GM12878 (cell line): Measurements from ENCODE around the gene PIGU. TPM values are rescaled to one million over a fixed set of nuclear protein-coding genes. Genes with fewer than 3 reads are reported as not detected.

Experiments used
- ATAC-seq: fragments of 200-7000 bp; cut with Tn5 transposase; 3 replicates; pipeline ENCODE4 v1.9.1; 2020; ENCODE audit warnings: mild to moderate bottlenecking, moderate library complexity
- BruUV-seq: library from RNA; stranded (reverse); fragments of 400-500 nt; replicated peaks from 2 replicates; lab custom pipeline; 2021; lab: Mats Ljungman, UMichigan
- CTCF ChIA-PET: fragments of 300-600 bp; sonication (Branson Sonifier 250); formaldehyde crosslinking; extraction: SDS; loops from one replicate; lab custom pipeline; 2021; ENCODE audit warnings: inconsistent platforms; lab: Yijun Ruan, JAX
- POLR2A ChIA-PET: fragments of 350-600 bp; formaldehyde crosslinking; extraction: SDS; loops from one replicate; lab custom pipeline; 2021; ENCODE audit warnings: inconsistent platforms; lab: Charles Lee
- RAD21 ChIA-PET: fragments of 300-600 bp; sonication (Branson Sonifier 250); formaldehyde crosslinking; loops from one replicate; lab custom pipeline; 2023; ENCODE audit warnings: antibody characterized with exemption; ENCODE audit not compliant: unreplicated experiment; lab: Charles Lee
- SMC1A ChIA-PET: fragments of 300-600 bp; sonication (Branson Sonifier 250); formaldehyde crosslinking; loops from one replicate; lab custom pipeline; 2023; ENCODE audit not compliant: unreplicated experiment, uncharacterized antibody; lab: Charles Lee
- DNase-seq: peaks from one replicate; pipeline ENCODE4 v3.0.0-alpha.2; 2011; ENCODE audit warnings: low read depth, low spot score
- FAIRE-seq: peaks from 3 replicates; lab custom pipeline; 2011; peaks lifted over from hg19 to GRCh38; lab: Jason Lieb, UNC
- H2AFZ ChIP-seq: 2 replicates; pipeline ENCODE4 v1.6.0; 2011; ENCODE audit warnings: low read depth, low read length, control low read depth; ENCODE audit not compliant: control insufficient read depth
- H3K27ac ChIP-seq: 2 replicates; pipeline ENCODE4 v1.5.1; 2011; ENCODE audit warnings: control low read depth; ENCODE audit not compliant: control insufficient read depth, insufficient read depth
- H3K27me3 ChIP-seq, 2 experiments: replicated peaks in 1 of 2; 2 replicates each; pipeline versions ENCODE4 v1.6.0 to v1.6.1; 2011; ENCODE audit warnings: low read length in 1 of 2; ENCODE audit not compliant: control insufficient read depth in 2 of 2, insufficient read depth in 2 of 2
- H3K36me3 ChIP-seq, 2 experiments: 2 replicates each; pipeline ENCODE4 v1.5.1; 2011; ENCODE audit warnings: low read length in 1 of 2; ENCODE audit not compliant: control insufficient read depth in 2 of 2, insufficient read depth in 2 of 2
- H3K4me1 ChIP-seq: 2 replicates; pipeline ENCODE4 v1.6.1; 2011; ENCODE audit warnings: mild to moderate bottlenecking, low read length, moderate library complexity, mixed read lengths; ENCODE audit not compliant: control insufficient read depth, insufficient read depth
- H3K4me2 ChIP-seq: 2 replicates; pipeline ENCODE4 v1.6.0; 2011; ENCODE audit warnings: control low read depth; ENCODE audit not compliant: control insufficient read depth, insufficient read depth
- H3K4me3 ChIP-seq: fragments of 200-600 bp; sonication (generic); 2 replicates; pipeline ENCODE4 v1.5.1; 2016
- H3K79me2 ChIP-seq: 2 replicates; pipeline ENCODE4 v1.6.0; 2011; ENCODE audit warnings: low read length; ENCODE audit not compliant: control insufficient read depth, insufficient read depth
- H3K9ac ChIP-seq: 2 replicates; pipeline ENCODE4 v1.8.0; 2011; ENCODE audit warnings: low read length, control low read depth, mixed read lengths; ENCODE audit not compliant: control insufficient read depth, insufficient read depth
- H3K9me3 ChIP-seq: replicated peaks from 3 replicates; pipeline ENCODE4 v1.5.1; 2011; ENCODE audit warnings: mild to moderate bottlenecking, low read length; ENCODE audit not compliant: control insufficient read depth, insufficient read depth
- H4K20me1 ChIP-seq: 2 replicates; pipeline ENCODE4 v1.6.0; 2011; ENCODE audit not compliant: control insufficient read depth, insufficient read depth
- TAF1 ChIP-seq: IDR thresholded peaks from 2 replicates; pipeline ENCODE4 v1.6.1; 2011; ENCODE audit warnings: mild to moderate bottlenecking, low read depth, low read length, borderline replicate concordance
- WGBS: methylation state at CpG from one replicate; pipeline ENCODE4 v1.1.6; 2016; ENCODE audit warnings: low lambda C conversion rate; ENCODE audit not compliant: insufficient replicate concordance, insufficient coverage; ENCODE audit errors: missing lambda C conversion rate; 5-methylcytosine and 5-hydroxymethylcytosine counted together
- in situ Hi-C: fragments of 300-500 bp; cut with MboI; formaldehyde crosslinking; loops from 9 replicates; pipeline ENCODE4 v1.14.3; 2018; ENCODE audit warnings: mixed read lengths
- intact Hi-C: fragments of 100-400 bp; cut with micrococcal nuclease; formaldehyde crosslinking; loops from one replicate; pipeline ENCODE4 v1.14.2; 2022; ENCODE audit not compliant: unreplicated experiment
- polyA plus RNA-seq, 11 experiments: library from polyadenylated mRNA; depleted of rRNA in 4 of 11; unstranded in 6 of 11; stranded (reverse) in 5 of 11; fragments of >200 nt; fragmentation: Nextera tagmentation in 4 of 11; fragmentation: Illumina TruSeq in 1 of 11; extraction: Ambion mirVana in 4 of 11; extraction: Trizol in 1 of 11; gene quantifications; 1 replicate in 1 of 11; 2 replicates in 10 of 11; pipeline versions ENCODE4 v1.2.1 to v1.2.3, GENCODE V29; 2011 to 2016; ENCODE audit warnings: inconsistent platforms in 2 of 11, missing spikeins in 2 of 11, low read depth in 1 of 11
- total RNA-seq, 4 experiments: library from RNA; depleted of rRNA in 3 of 4; stranded (reverse); fragments of >200 nt in 3 of 4; fragmentation: Illumina TruSeq in 1 of 4; extraction: Trizol in 1 of 4; gene quantifications; 2 replicates each; pipeline versions ENCODE4 v1.2.1 to v1.2.3, GENCODE V29; 2013 to 2021
- TF ChIP-seq, protein P1 (sequence below): IDR thresholded peaks from 2 replicates; pipeline ENCODE4 v1.6.1; 2012; ENCODE audit warnings: improper control_type of control experiment, low read depth, low read length; ENCODE audit not compliant: insufficient replicate concordance
- TF ChIP-seq, protein P2 (sequence below): IDR thresholded peaks from 2 replicates; pipeline ENCODE4 v1.6.1; 2012; ENCODE audit warnings: low read depth, low read length, improper control_type of control experiment

Gene PIGU
- total and polyA plus RNA-seq, 10 of the 15 experiments (the other 5 are each of a cell fraction or from before 2014, with no cell fraction given), result 4.1 to 88.2 (median 25.0) TPM

DNA sequence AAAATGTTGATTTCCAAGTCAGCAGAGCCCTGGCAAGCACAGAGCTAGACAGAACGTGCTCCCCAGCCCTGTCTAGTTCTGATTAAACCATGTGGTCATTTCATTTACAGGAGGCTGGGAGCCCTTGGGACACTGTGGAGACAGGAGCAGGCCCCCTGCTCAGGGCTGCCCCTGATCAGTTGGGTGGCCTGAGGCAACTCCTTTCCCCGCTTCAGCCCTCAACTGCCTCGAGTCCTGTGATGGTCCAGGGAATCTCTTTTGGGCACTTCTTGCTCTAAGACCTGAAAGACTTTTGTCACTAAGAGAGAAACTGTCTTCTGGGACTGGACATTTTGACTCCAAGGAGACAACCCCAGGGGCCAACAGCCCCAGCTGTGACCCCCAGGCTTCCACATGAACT is 147.2 kb downstream of the PIGU start (continued):
- TF ChIP-seq, protein P1, sequence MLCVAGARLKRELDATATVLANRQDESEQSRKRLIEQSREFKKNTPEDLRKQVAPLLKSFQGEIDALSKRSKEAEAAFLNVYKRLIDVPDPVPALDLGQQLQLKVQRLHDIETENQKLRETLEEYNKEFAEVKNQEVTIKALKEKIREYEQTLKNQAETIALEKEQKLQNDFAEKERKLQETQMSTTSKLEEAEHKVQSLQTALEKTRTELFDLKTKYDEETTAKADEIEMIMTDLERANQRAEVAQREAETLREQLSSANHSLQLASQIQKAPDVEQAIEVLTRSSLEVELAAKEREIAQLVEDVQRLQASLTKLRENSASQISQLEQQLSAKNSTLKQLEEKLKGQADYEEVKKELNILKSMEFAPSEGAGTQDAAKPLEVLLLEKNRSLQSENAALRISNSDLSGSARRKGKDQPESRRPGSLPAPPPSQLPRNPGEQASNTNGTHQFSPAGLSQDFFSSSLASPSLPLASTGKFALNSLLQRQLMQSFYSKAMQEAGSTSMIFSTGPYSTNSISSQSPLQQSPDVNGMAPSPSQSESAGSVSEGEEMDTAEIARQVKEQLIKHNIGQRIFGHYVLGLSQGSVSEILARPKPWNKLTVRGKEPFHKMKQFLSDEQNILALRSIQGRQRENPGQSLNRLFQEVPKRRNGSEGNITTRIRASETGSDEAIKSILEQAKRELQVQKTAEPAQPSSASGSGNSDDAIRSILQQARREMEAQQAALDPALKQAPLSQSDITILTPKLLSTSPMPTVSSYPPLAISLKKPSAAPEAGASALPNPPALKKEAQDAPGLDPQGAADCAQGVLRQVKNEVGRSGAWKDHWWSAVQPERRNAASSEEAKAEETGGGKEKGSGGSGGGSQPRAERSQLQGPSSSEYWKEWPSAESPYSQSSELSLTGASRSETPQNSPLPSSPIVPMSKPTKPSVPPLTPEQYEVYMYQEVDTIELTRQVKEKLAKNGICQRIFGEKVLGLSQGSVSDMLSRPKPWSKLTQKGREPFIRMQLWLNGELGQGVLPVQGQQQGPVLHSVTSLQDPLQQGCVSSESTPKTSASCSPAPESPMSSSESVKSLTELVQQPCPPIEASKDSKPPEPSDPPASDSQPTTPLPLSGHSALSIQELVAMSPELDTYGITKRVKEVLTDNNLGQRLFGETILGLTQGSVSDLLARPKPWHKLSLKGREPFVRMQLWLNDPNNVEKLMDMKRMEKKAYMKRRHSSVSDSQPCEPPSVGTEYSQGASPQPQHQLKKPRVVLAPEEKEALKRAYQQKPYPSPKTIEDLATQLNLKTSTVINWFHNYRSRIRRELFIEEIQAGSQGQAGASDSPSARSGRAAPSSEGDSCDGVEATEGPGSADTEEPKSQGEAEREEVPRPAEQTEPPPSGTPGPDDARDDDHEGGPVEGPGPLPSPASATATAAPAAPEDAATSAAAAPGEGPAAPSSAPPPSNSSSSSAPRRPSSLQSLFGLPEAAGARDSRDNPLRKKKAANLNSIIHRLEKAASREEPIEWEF, result no peak
- TF ChIP-seq, protein P2, sequence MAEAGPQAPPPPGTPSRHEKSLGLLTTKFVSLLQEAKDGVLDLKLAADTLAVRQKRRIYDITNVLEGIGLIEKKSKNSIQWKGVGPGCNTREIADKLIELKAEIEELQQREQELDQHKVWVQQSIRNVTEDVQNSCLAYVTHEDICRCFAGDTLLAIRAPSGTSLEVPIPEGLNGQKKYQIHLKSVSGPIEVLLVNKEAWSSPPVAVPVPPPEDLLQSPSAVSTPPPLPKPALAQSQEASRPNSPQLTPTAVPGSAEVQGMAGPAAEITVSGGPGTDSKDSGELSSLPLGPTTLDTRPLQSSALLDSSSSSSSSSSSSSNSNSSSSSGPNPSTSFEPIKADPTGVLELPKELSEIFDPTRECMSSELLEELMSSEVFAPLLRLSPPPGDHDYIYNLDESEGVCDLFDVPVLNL, result no peak
- TF ChIP-seq, all 136 proteins: peak for 0

DNA sequence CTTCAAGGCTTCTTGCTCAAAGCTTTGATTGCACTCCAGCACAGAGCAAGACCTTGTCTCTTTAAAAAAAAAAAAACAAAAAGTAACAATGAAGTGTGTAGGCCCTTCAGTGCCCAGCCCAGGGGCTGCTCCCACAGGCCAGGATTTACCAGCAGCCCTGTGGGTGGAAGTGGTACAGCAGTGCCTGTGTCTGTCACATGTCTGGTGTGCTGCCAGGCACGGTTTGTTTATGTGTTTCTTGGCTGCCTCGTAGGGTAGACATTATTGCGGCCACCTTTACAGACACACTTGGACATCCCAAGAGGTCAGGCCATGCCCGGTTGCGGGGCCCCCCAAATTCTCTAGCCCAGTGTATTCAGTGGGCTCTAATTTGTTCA is 148.0 kb downstream of the PIGU start:
- ChIA-PET RAD21 (no interaction called here), SMC1A (no interaction called here), CTCF (no interaction called here), POLR2A (no interaction called here)
- Histone ChIP-seq H3K27me3 (no peaks in the 10 kb centered on the region), H3K4me2 (no peak overlapping the region), H3K4me3 (no peak overlapping the region), H3K4me1 (no peaks in the 10 kb centered on the region), H3K9ac (no peak overlapping the region), H3K9me3 (no peaks in the 10 kb centered on the region), H3K79me2 (peaks cover 3% of the 10 kb centered on the region), H2AFZ (no peak overlapping the region), H4K20me1 (no peaks in the 10 kb centered on the region), H3K27ac (no peak overlapping the region), H3K36me3 (peaks cover 22 to 26% of the 10 kb centered on the region in 2 experiments)
- 86% methylated on average over 5 of the region's 5 CpGs for WGBS
- FAIRE-seq (no peak), DNase-seq (no peak), ATAC-seq (no peak)
- no peak for TF ChIP-seq TAF1
- intact Hi-C loops, result loop anchor here (10.0 kb wide), 1 partner anchor 334 kb away; no protein-coding TSS in a partner anchor
- BruUV-seq, result no TSS peak
- in situ Hi-C loops, result no loop called here
